IMR-90 (cell line): Measurements from ENCODE around the gene AGXT2. TPM values are rescaled to one million over a fixed set of nuclear protein-coding genes. Genes with fewer than 3 reads are reported as not detected.
"Not testable (repeated sequence)": the region's sequence is repeated elsewhere in the genome, so short reads cannot be mapped to it uniquely, and the experiment has no call there.

Experiments
- ATAC-seq: fragments of 200-7000 bp; cut with Tn5 transposase; 2 replicates; pipeline ENCODE4 v1.9.1; 2020; ENCODE audit warnings: low read depth, mild to moderate bottlenecking, moderate library complexity
- BruUV-seq: library from RNA; stranded (reverse); fragments of 400-500 nt; replicated peaks from 2 replicates; lab custom pipeline; 2021; lab: Mats Ljungman, UMichigan
- CTCF ChIA-PET: fragments of 300-600 bp; formaldehyde crosslinking; extraction: SDS; loops from one replicate; lab custom pipeline; 2021; ENCODE audit warnings: antibody characterized with exemption; lab: Yijun Ruan, JAX
- POLR2A ChIA-PET: fragments of 300-600 bp; sonication (Branson Sonifier 250); formaldehyde crosslinking; loops from one replicate; lab custom pipeline; 2022; ENCODE audit warnings: antibody characterized with exemption; ENCODE audit not compliant: unreplicated experiment; lab: Charles Lee
- DNase-seq: peaks from one replicate; pipeline ENCODE4 v3.0.0; 2013
- H2AFZ ChIP-seq: replicated peaks from 2 replicates; pipeline ENCODE3; 2013; ENCODE audit warnings: low read length, mild to moderate bottlenecking; ENCODE audit not compliant: poor library complexity
- H2AK5ac ChIP-seq: 2 replicates; pipeline ENCODE4 v1.6.1; 2013; ENCODE audit warnings: low read depth, low read length, inconsistent platforms
- H2AK9ac ChIP-seq: replicated peaks from 2 replicates; pipeline ENCODE3; 2013; ENCODE audit warnings: mild to moderate bottlenecking, low read depth, low read length, moderate library complexity; ENCODE audit not compliant: poor library complexity
- H2BK120ac ChIP-seq: 2 replicates; pipeline ENCODE4 v1.6.1; 2013; ENCODE audit warnings: low read depth, low read length, inconsistent platforms
- H2BK15ac ChIP-seq: 3 replicates; pipeline ENCODE4 v1.6.1; 2013; ENCODE audit warnings: low read depth, low read length, inconsistent platforms
- H2BK20ac ChIP-seq: 2 replicates; pipeline ENCODE4 v1.6.1; 2013; ENCODE audit warnings: low read depth, mild to moderate bottlenecking, inconsistent platforms, low read length, moderate library complexity
- H2BK5ac ChIP-seq: 2 replicates; pipeline ENCODE4 v1.6.1; 2013; ENCODE audit warnings: mild to moderate bottlenecking, low read depth, low read length, inconsistent platforms; ENCODE audit not compliant: poor library complexity, severe bottlenecking
- H3K14ac ChIP-seq: replicated peaks from 2 replicates; pipeline ENCODE4 v1.6.1; 2013; ENCODE audit warnings: low read depth, low read length, inconsistent platforms
- H3K18ac ChIP-seq: 2 replicates; pipeline ENCODE4 v1.6.1; 2013; ENCODE audit warnings: low read depth, low read length, control low read depth
- H3K23ac ChIP-seq: 2 replicates; pipeline ENCODE4 v1.6.1; 2013; ENCODE audit warnings: low read depth, low read length, inconsistent platforms
- H3K27ac ChIP-seq: 2 replicates; pipeline ENCODE4 v1.5.1; 2013; ENCODE audit warnings: mild to moderate bottlenecking, control low read depth, low read length; ENCODE audit not compliant: insufficient read depth
- H3K27me3 ChIP-seq: 2 replicates; pipeline ENCODE4 v1.6.1; 2013; ENCODE audit warnings: low read length; ENCODE audit not compliant: control insufficient read depth, insufficient read depth
- H3K36me3 ChIP-seq: 2 replicates; pipeline ENCODE4 v1.6.1; 2013; ENCODE audit warnings: low read length, mixed read lengths; ENCODE audit not compliant: control insufficient read depth, insufficient read depth
- H3K4ac ChIP-seq: 2 replicates; pipeline ENCODE4 v1.6.1; 2013; ENCODE audit warnings: low read depth, low read length, inconsistent platforms
- H3K4me1 ChIP-seq: 2 replicates; pipeline ENCODE4 v1.6.1; 2013; ENCODE audit warnings: low read length, mixed read lengths; ENCODE audit not compliant: control insufficient read depth, insufficient read depth
- H3K4me2 ChIP-seq: 2 replicates; pipeline ENCODE4 v1.6.1; 2013; ENCODE audit warnings: low read depth, mild to moderate bottlenecking, control low read depth, low read length, moderate library complexity
- H3K4me3 ChIP-seq: 2 replicates; pipeline ENCODE4 v1.5.1; 2013; ENCODE audit warnings: low read depth, mild to moderate bottlenecking, control low read depth, low read length, moderate library complexity; ENCODE audit not compliant: insufficient read depth
- H3K56ac ChIP-seq: 2 replicates; pipeline ENCODE4 v1.6.1; 2013; ENCODE audit warnings: low read length, inconsistent platforms; ENCODE audit not compliant: insufficient read depth; ENCODE audit errors: extremely low read depth
- H3K79me1 ChIP-seq, 2 experiments: 2 replicates each; pipeline ENCODE4 v1.6.1; 2013; ENCODE audit warnings: low read length in 2 of 2, inconsistent platforms in 1 of 2, low read depth in 1 of 2
- H3K9ac ChIP-seq: 2 replicates; pipeline ENCODE4 v1.6.1; 2013; ENCODE audit warnings: low read depth, low read length, control low read depth
- H3K9me1 ChIP-seq: 2 replicates; pipeline ENCODE4 v1.6.1; 2013; ENCODE audit warnings: low read length, inconsistent platforms; ENCODE audit not compliant: insufficient read depth
- H3K9me3 ChIP-seq: 2 replicates; pipeline ENCODE4 v1.6.1; 2013; ENCODE audit warnings: low read length; ENCODE audit not compliant: control insufficient read depth, insufficient read depth
- H4K20me1 ChIP-seq: 2 replicates; pipeline ENCODE4 v1.6.1; 2013; ENCODE audit warnings: low read length, inconsistent platforms; ENCODE audit not compliant: insufficient read depth
- H4K5ac ChIP-seq: 2 replicates; pipeline ENCODE4 v1.6.1; 2013; ENCODE audit warnings: mild to moderate bottlenecking, low read depth, low read length, control low read depth
- H4K8ac ChIP-seq, 2 experiments: 2 replicates each; pipeline ENCODE4 v1.6.1; 2013; ENCODE audit warnings: low read depth in 2 of 2, low read length in 2 of 2, control low read depth in 1 of 2, inconsistent platforms in 1 of 2
- H4K91ac ChIP-seq: 2 replicates; pipeline ENCODE4 v1.6.1; 2013; ENCODE audit warnings: low read depth, low read length, inconsistent platforms; ENCODE audit not compliant: insufficient read depth
- BHLHE40 ChIP-seq: fragments of 150-350 bp; IDR thresholded peaks from 2 replicates; pipeline ENCODE4 v1.6.1; 2016; ENCODE audit warnings: mild to moderate bottlenecking, low read depth, low read length
- RCOR1 ChIP-seq: IDR thresholded peaks from 2 replicates; pipeline ENCODE4 v1.6.1; 2012; ENCODE audit warnings: mild to moderate bottlenecking, low read length, improper control_type of control experiment; ENCODE audit not compliant: insufficient replicate concordance
- whole genome bisulfite sequencing, 2 experiments: methylation state at CpG; one replicate each; pipeline versions ENCODE4 v1.1.5 to v1.1.7; 2013; ENCODE audit warnings: missing lambda C conversion rate in 2 of 2; ENCODE audit not compliant: insufficient read length in 1 of 2; ENCODE audit errors: extremely low coverage in 2 of 2; 5-methylcytosine and 5-hydroxymethylcytosine counted together
- dilution Hi-C: fragments of 300-500 bp; cut with HindIII; formaldehyde crosslinking; loops from one replicate; pipeline ENCODE4 v1.14.3; 2018; ENCODE audit warnings: low sequenced_read_pairs; ENCODE audit not compliant: unreplicated experiment
- in situ Hi-C: fragments of 300-500 bp; cut with MboI; formaldehyde crosslinking; loops from 3 replicates; pipeline ENCODE4 v1.14.3; 2019; ENCODE audit warnings: low sequenced_read_pairs, inconsistent platforms, mixed read lengths
- intact Hi-C: fragments of 100-400 bp; cut with micrococcal nuclease; formaldehyde crosslinking; loops from 2 replicates; pipeline ENCODE4 v1.10.0; 2022
- polyA plus RNA-seq, 3 experiments: library from polyadenylated mRNA; depleted of rRNA; stranded (reverse); fragments of >200 nt; gene quantifications; 2 replicates each; pipeline ENCODE4 v1.2.3, GENCODE V29; 2012; ENCODE audit warnings: low replicate concordance in 1 of 3
- total RNA-seq: library from RNA; depleted of rRNA; stranded (reverse); fragments of >200 nt; gene quantifications from 2 replicates; pipeline ENCODE4 v1.2.3, GENCODE V29; 2012

The AGXT2 gene
- total and polyA plus RNA-seq, 2 of the 4 experiments (the other 2 are of a cell fraction): not detected

GRCh38 chr5:35036536-35036935 lies 11.2 kb downstream of the AGXT2 start:
- ATAC-seq (no peak), DNase-seq (no peak)
- CTCF ChIA-PET: interaction anchor here (0.5 kb wide), 1 partner anchor 179 kb away, joined by 3 read pairs; no protein-coding TSS in a partner anchor
- no peak overlapping the region for H2AFZ ChIP-seq
- H3K4me2 ChIP-seq: no peak overlapping the region
- H4K5ac ChIP-seq: no peak overlapping the region
- H3K14ac ChIP-seq: no peak overlapping the region
- in situ Hi-C loops (no loop called here), intact Hi-C loops (no loop called here), dilution Hi-C loops (no loop called here)
- no peaks in the 10 kb centered on the region; the same call in 1 of the 2 replicates for H3K27me3 ChIP-seq
- no peak overlapping the region for H2BK15ac ChIP-seq
- H3K79me1 ChIP-seq: no peaks in the 10 kb centered on the region
- no peak overlapping the region for H2AK9ac ChIP-seq
- H2AK5ac ChIP-seq: no peak overlapping the region
- H3K9me1 ChIP-seq: no peaks in the 10 kb centered on the region
- H3K18ac ChIP-seq: no peak overlapping the region
- H4K91ac ChIP-seq: no peak overlapping the region
- no peak overlapping the region for H2BK20ac ChIP-seq
- H3K56ac ChIP-seq: no peak overlapping the region
- H3K27ac ChIP-seq: no peak overlapping the region
- no peak overlapping the region for H3K23ac ChIP-seq
- POLR2A ChIA-PET: no interaction called here
- BruUV-seq: no TSS peak
- H2BK5ac ChIP-seq: no peak overlapping the region
- H4K8ac ChIP-seq: no peak overlapping the region
- H3K9me3 ChIP-seq: no peaks in the 10 kb centered on the region
- no peaks in the 10 kb centered on the region; the same call in 1 of the 2 replicates for H3K4me1 ChIP-seq
- no peaks in the 10 kb centered on the region for H4K20me1 ChIP-seq
- H3K4me3 ChIP-seq: no peak overlapping the region
- no peak overlapping the region for H3K4ac ChIP-seq
- no peak overlapping the region for H2BK120ac ChIP-seq
- WGBS, 2 experiments: 100% methylated on average over 1 of the region's 4 CpGs; no CpG with 5 or more reads in 1 of the 2 experiments
- H3K36me3 ChIP-seq: no peaks in the 10 kb centered on the region
- TF ChIP-seq RCOR1 (no peak), BHLHE40 (no peak)
- H3K9ac ChIP-seq: no peak overlapping the region

- H3K4me1 ChIP-seq, H3K14ac ChIP-seq, H3K79me1 ChIP-seq, H4K91ac ChIP-seq, H3K27me3 ChIP-seq, H2BK20ac ChIP-seq, H2AK9ac ChIP-seq, BruUV-seq, H4K8ac ChIP-seq, CTCF ChIA-PET, H3K9ac ChIP-seq, dilution Hi-C loops, H3K56ac ChIP-seq, H3K27ac ChIP-seq, H3K4ac ChIP-seq, in situ Hi-C loops, H3K23ac ChIP-seq, H2AK5ac ChIP-seq, H3K9me1 ChIP-seq, H4K20me1 ChIP-seq, ATAC-seq, H4K5ac ChIP-seq, H3K36me3 ChIP-seq, H3K4me3 ChIP-seq, H3K9me3 ChIP-seq, H3K18ac ChIP-seq, H2BK120ac ChIP-seq, H2BK5ac ChIP-seq, intact Hi-C loops, H3K4me2 ChIP-seq, H2BK15ac ChIP-seq, POLR2A ChIA-PET, DNase-seq, H2AFZ ChIP-seq: not testable (repeated sequence)
- 94% methylated on average over 3 of the region's 4 CpGs; no CpG with 5 or more reads in 1 of the 2 experiments for WGBS, 2 experiments
These were observed 11.8 kb downstream of the AGXT2 start for GRCh38 chr5:35035929-35036328.
